WTC11 (cell line): Measurements from ENCODE around the gene GPC5. TPM values are rescaled to one million over a fixed set of nuclear protein-coding genes. Genes with fewer than 3 reads are reported as not detected.

ENCODE experiments used
- ATF6 ChIP-seq: sonication (generic); formaldehyde crosslinking; IDR thresholded peaks from 2 replicates; pipeline ENCODE4 v1.8.1; 2023; ENCODE audit warnings: mild to moderate bottlenecking, missing genetic modification reagents
- FOXK1 ChIP-seq: sonication (generic); formaldehyde crosslinking; IDR thresholded peaks from 2 replicates; pipeline ENCODE4 v1.8.0; 2022; ENCODE audit warnings: mild to moderate bottlenecking, moderate library complexity, missing genetic modification reagents
- MLX ChIP-seq: sonication (generic); formaldehyde crosslinking; IDR thresholded peaks from 2 replicates; pipeline ENCODE4 v1.8.1; 2023; ENCODE audit warnings: mild to moderate bottlenecking, missing genetic modification reagents, moderate library complexity
- OVOL2 ChIP-seq: fragments of 250-450 bp; sonication (Bioruptor Pico); IDR thresholded peaks from 2 replicates; pipeline ENCODE4 v1.9.0; 2021; ENCODE audit warnings: mild to moderate bottlenecking, borderline replicate concordance
- ZNF317 ChIP-seq: sonication (generic); formaldehyde crosslinking; IDR thresholded peaks from 2 replicates; pipeline ENCODE4 v1.8.1; 2023; ENCODE audit warnings: low read depth, mild to moderate bottlenecking, moderate library complexity, missing genetic modification reagents, borderline replicate concordance
- microRNA-seq: library from miRNA; unstranded; fragments of <30 nt; microRNA quantifications from one replicate; pipeline ENCODE4 v1.2.0, GENCODE V29; 2022; ENCODE audit warnings: borderline number of aligned reads
- total RNA-seq: library from RNA; stranded (reverse); gene quantifications from 3 replicates; pipeline ENCODE4 v1.2.3, GENCODE V29; 2021

GPC5 gene
- total RNA-seq, 1 experiment from 2014 or later = 0.46 TPM

GRCh38 chr13:92913840-92914239 is 1515.4 kb downstream of the GPC5 start (continued):
- TF ChIP-seq MLX (CRISPR knock-in tag) (no peak), OVOL2 (no peak), ATF6 (CRISPR knock-in tag) (no peak), ZNF317 (CRISPR knock-in tag) (no peak), FOXK1 (CRISPR knock-in tag) (no peak)

Small RNAs within 50 kb of the gene (microRNA-seq; reads per million reads assigned to microRNA genes)
- not detected for gene MIR548AS

Other genes with a start within 250 kb of the GPC5 start
- 33.4 to 37.1 TPM (median 36.7 TPM) in 3 replicates for gene MIR17HG, start 50.9 kb upstream of the GPC5 start, total RNA-seq